Spinal cord (tissue), 10 donors: ENCODE measurements around the gene DDB1. TPM values are rescaled to one million over a fixed set of nuclear protein-coding genes. Genes with fewer than 3 reads are reported as not detected.
A peak's percentile ranks its signal among the peaks of the same experiment; 100 is the strongest.

Experiments
- DNase-seq, 6 donors: peaks; one replicate each; pipeline versions ENCODE4 v3.0.0 to v3.0.0-alpha.2; 2013 to 2015; ENCODE audit warnings: low spot score in 6 of 6, low read depth in 4 of 6
- H3K27ac ChIP-seq: one replicate; pipeline ENCODE4 v1.5.1; 2013; ENCODE audit warnings: low read depth, low read length, control low read depth
- H3K27me3 ChIP-seq: one replicate; pipeline ENCODE4 v1.6.1; 2013; ENCODE audit warnings: low read length; ENCODE audit not compliant: control insufficient read depth, insufficient read depth
- H3K36me3 ChIP-seq: one replicate; pipeline ENCODE4 v1.6.1; 2013; ENCODE audit warnings: low read length; ENCODE audit not compliant: control insufficient read depth, insufficient read depth
- H3K4me1 ChIP-seq: one replicate; pipeline ENCODE4 v1.6.1; 2013; ENCODE audit warnings: low read length; ENCODE audit not compliant: control insufficient read depth, insufficient read depth
- H3K4me3 ChIP-seq: one replicate; pipeline ENCODE4 v1.5.1; 2013; ENCODE audit warnings: low read depth, low read length, control low read depth
- H3K9me3 ChIP-seq: one replicate; pipeline ENCODE4 v1.6.1; 2013; ENCODE audit warnings: low read length; ENCODE audit not compliant: control insufficient read depth, insufficient read depth
- WGBS: methylation state at CpG from one replicate; pipeline ENCODE4 v1.1.5; 2013; ENCODE audit warnings: missing lambda C conversion rate; ENCODE audit not compliant: insufficient coverage; 5-methylcytosine and 5-hydroxymethylcytosine counted together
- polyA plus RNA-seq, 2 donors: library from polyadenylated mRNA; unstranded; fragments of 120-200 nt; gene quantifications; one replicate each; pipeline ENCODE4 v1.2.1, GENCODE V29; 2013; ENCODE audit not compliant: insufficient read length in 2 of 2
- total RNA-seq, 2 donors: library from RNA; depleted of rRNA in 1 of 2; stranded (reverse); fragments of 120-200 nt in 1 of 2; fragments of >200 nt in 1 of 2; gene quantifications; one replicate each; pipeline versions ENCODE4 v1.2.3 to v1.2.4, GENCODE V29; 2013 to 2014
- donor health status: healthy.

Gene DDB1
- total and polyA plus RNA-seq, 4 donors: 162 to 254 (median 177) TPM

GRCh38 chr11:61305417-61305816, 27.5 kb downstream of the DDB1 start:
- Histone ChIP-seq H3K27ac (no peak overlapping the region), H3K36me3 (peaks cover 86% of the 10 kb centered on the region), H3K4me1 (no peaks in the 10 kb centered on the region), H3K9me3 (no peaks in the 10 kb centered on the region), H3K4me3 (no peak overlapping the region), H3K27me3 (no peaks in the 10 kb centered on the region)
- WGBS: 99% methylated on average over 6 of the region's 7 CpGs
- no peak for DNase-seq

DNA sequence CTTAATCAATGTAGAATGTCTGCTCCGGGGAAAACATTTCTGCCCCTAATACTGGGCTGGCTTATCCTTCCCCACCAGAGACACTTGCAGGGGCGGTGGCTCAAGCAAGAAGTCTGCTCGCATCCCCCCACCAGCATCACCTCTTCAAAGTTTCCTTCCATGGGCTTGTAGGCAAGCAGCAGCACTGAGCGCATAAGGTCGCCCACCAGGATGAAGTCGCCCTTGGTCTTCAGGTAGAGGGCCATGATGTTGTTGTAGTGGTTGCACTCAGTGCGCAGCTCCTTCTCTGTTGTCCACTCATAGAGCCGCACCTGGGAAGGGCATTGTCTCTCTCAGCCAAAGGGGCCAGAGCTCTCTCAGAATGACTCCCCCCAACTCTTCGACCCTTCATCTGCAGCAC, 29.2 kb downstream of the DDB1 start:
- no peaks in the 10 kb centered on the region for H3K4me1 ChIP-seq
- H3K27me3 ChIP-seq: no peaks in the 10 kb centered on the region
- H3K27ac ChIP-seq: no peak overlapping the region
- WGBS: 100% methylated on average over 6 of the region's 9 CpGs
- H3K4me3 ChIP-seq: no peak overlapping the region
- H3K36me3 ChIP-seq: peaks cover 80% of the 10 kb centered on the region
- H3K9me3 ChIP-seq: no peaks in the 10 kb centered on the region
- no peak for DNase-seq

DNA sequence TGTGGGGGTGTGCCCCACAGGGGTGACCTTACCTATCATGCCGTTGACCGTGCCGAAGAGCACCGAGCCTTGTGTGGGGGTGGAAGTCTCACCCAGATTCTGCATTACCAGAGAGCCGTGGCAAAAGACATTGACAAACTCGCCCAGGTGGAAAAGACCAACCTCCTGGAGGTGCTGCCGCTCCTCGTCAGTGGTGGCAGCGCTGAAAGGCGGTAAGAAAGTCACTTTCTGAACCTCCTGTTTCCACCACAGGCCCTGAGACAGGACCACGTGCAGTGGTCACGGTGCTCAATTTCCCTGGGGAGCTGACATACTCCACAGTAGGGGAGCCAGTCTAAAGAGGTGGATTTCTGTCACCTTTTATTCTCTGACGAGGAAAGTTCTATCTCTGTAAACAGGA, 30.4 kb downstream of the DDB1 start:
- Histone ChIP-seq H3K36me3 (peaks cover 72% of the 10 kb centered on the region), H3K27me3 (no peaks in the 10 kb centered on the region), H3K4me3 (no peak overlapping the region), H3K27ac (no peak overlapping the region), H3K4me1 (no peaks in the 10 kb centered on the region), H3K9me3 (no peaks in the 10 kb centered on the region)
- WGBS: 94% methylated on average over 9 of the region's 13 CpGs
- DNase-seq: no peak

DNA sequence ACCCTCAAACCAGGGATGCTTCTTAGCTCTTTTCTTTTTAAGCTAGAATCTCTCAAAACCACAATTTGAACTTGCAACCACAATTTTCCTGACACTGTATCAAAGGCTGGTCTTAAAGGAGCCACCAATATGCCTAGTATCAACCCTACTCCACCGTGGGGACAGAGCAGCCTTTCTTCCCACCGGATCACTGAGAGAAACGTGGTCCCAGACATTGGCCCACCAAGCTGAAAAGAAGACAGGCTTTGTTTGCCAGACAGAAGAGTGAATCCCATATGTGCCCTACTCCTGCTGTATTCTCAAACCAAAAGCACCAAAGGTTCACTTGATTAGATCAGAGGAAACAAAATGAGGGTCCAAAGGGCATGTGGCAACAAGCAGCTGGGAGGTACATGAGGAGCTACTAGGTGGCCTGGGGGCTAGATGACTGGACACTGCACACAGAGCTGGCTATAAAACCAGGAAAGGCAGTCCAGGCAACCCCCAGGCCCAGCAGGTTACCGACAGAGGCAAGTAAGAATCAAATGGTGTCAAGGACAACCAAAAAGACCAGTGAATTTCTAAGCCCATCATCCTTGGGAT, 34.2 kb downstream of the DDB1 start:
- 84% methylated on average over 3 of the region's 4 CpGs for WGBS

GRCh38 chr11:61297746-61298145, 35.2 kb downstream of the DDB1 start:
- 25% methylated on average over 1 of the region's 5 CpGs for WGBS
- Histone ChIP-seq H3K4me3 (no peak overlapping the region), H3K9me3 (no peaks in the 10 kb centered on the region), H3K36me3 (peaks cover 36% of the 10 kb centered on the region), H3K4me1 (peaks cover 21% of the 10 kb centered on the region), H3K27me3 (no peaks in the 10 kb centered on the region), H3K27ac (no peak overlapping the region)
- peak in 1 of 6 donors; percentile 46 for DNase-seq

More for the DNA sequence above, 34.2 kb downstream of the DDB1 start:
- no peak overlapping the region for H3K4me3 ChIP-seq
- no peak overlapping the region for H3K27ac ChIP-seq
- no peaks in the 10 kb centered on the region for H3K9me3 ChIP-seq
- peaks cover 46% of the 10 kb centered on the region for H3K36me3 ChIP-seq
- DNase-seq: no peak
- H3K4me1 ChIP-seq: peaks cover 18% of the 10 kb centered on the region
- no peaks in the 10 kb centered on the region for H3K27me3 ChIP-seq

GRCh38 chr11:61297341-61297740, 35.6 kb downstream of the DDB1 start:
- Histone ChIP-seq H3K27me3 (no peaks in the 10 kb centered on the region), H3K27ac (no peak overlapping the region), H3K4me1 (peaks cover 21% of the 10 kb centered on the region), H3K9me3 (no peaks in the 10 kb centered on the region), H3K36me3 (peaks cover 32% of the 10 kb centered on the region), H3K4me3 (no peak overlapping the region)
- DNase-seq: no peak
- WGBS: no CpG with 5 or more reads among the region's 1 CpG

DNA sequence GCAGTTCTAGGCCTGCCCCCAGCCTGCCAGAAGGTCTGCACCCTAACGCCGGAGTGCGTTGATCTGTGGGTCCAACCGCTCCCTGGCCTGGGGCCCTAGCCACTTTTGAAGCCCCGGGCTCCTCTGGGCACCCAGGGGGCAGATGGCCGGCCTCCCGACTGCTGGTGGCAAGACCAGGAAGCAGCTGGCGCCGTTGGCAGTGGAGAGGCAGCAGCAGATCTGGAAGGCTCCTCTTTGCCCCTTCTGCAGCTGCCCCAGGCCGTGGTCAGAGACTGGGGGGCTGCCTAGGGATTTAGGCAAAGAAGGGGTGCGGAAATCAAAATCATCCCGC, 37.3 kb downstream of the DDB1 start:
- no peaks in the 10 kb centered on the region for H3K27me3 ChIP-seq
- DNase-seq: no peak
- no peaks in the 10 kb centered on the region for H3K9me3 ChIP-seq
- H3K4me1 ChIP-seq: peaks cover 21% of the 10 kb centered on the region
- H3K27ac ChIP-seq: no peak overlapping the region
- peaks cover 24% of the 10 kb centered on the region for H3K36me3 ChIP-seq
- peak overlapping the region; percentile 42 for H3K4me3 ChIP-seq
- WGBS: 26% methylated on average over 9 of the region's 12 CpGs

DNA sequence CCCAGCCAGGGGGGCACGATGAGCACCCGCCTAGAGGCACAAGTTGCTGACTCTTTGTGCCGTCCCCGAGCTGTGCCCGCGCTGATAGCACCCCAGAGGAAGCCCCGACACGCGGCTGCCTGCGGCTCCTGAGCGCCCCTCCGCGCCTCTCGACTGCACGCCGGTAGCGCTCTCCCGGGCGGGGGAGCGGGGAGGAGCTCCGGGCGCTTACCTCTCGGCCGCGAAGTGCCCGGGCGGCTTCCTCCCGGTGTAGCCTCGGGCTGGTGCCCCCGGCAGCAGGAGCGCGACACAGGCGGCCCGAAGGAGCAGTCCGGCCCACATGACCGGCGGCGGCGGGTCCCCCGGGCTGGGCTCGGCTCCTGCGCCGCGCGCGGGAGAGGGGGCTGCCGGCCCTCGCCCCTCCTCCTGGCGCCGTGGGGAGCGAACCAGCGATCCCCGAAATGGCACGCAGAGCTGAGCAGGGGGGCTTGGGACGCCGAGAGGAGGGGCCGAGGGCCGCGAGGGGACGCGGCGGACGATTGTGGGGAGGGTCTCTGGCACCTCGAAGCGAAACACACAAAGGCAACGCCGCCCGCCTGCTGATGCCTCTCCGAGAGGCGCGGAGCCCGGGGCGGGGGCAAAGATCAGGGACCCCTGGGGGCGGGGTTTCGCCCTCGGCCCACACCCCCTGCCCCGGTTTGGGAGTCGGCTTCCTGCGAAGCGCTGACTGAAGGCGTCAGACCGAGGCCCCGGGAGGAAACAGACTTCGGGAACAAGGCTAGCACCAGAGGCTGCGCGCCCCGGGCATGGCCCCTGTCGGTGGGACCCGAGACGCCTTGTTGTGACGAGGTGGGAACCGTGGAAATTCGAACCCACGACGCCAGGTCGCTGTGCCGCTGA, 37.9 kb downstream of the DDB1 start, which contains the start of gene VWCE:
Gene VWCE, minus strand, starts transcription at position 600 of the 879 bp plus-strand sequence. Its CDS starts 279 bp downstream, at position 321.
- H3K27ac ChIP-seq: no peak within 1 kb of the TSS
- H3K36me3 ChIP-seq: peaks cover 21% of the 10 kb centered on the region
- H3K4me3 ChIP-seq: peak within 1 kb of the TSS; percentile 42
- no peaks in the 10 kb centered on the region for H3K9me3 ChIP-seq
- H3K4me1 ChIP-seq: peaks cover 21% of the 10 kb centered on the region
- DNase-seq: peak in 3 of 6 donors; percentile 39 to 89 (median 88)
- H3K27me3 ChIP-seq: no peaks in the 10 kb centered on the region
- under 1% methylated on average over 97 of the region's 97 CpGs for WGBS

DNA sequence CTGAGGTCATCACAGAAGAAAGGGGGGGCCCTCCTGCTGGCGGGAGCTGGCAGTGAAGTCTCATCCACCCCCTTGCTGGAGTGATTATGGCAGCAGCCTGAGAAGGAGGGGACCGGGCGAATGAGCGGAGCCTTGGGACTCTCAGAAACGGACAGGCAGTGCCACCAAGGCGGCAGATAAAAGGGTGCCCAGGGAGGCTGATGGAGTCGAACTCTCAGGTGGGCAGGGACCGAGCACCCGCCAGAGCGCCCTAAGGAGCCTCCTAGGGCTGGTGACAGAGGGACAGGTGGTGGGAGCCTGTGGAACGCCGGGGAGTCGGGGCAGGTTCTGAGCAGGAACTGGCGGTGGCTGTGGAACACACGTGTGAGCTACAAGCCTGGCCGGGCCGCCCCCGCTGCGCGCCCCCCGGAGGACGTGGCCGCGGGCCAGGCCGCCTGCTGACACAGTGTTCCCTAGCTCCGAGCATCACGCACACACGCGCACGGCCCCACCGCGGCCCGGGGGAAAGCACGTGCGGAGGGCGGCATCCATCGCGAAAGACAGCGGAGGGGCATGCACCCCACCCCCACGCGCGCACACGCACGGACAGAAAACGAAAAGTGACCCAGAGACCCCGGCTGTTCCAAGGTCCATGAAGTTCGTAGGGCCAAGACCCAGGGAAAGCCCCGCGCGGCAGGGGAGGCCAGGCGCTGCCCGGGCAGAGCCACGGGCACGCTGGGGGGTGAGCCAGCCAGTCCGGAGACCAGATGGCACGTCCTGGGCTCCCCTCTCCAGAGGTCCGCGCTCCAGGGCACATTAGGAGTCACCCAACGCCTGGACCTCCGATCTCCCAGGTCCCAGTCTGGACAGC, 38.8 kb downstream of the DDB1 start:
- no peak overlapping the region for H3K27ac ChIP-seq

More for the DNA sequence above, 38.8 kb downstream of the DDB1 start:
- H3K4me3 ChIP-seq: peak overlapping the region; percentile 42
- peak in 3 of 6 donors; percentile 4 to 72 (median 68) for DNase-seq
- peaks cover 21% of the 10 kb centered on the region for H3K4me1 ChIP-seq
- no peaks in the 10 kb centered on the region for H3K27me3 ChIP-seq
- H3K9me3 ChIP-seq: no peaks in the 10 kb centered on the region
- WGBS: under 1% methylated on average over 60 of the region's 60 CpGs
- peaks cover 15% of the 10 kb centered on the region for H3K36me3 ChIP-seq
